EH (cell line): ENCODE results near the gene REEP6.
"Not testable (repeated sequence)": the region's sequence is repeated elsewhere in the genome, so short reads cannot be mapped to it uniquely, and the experiment has no call there.

Experiments
- DNase-seq: peaks from one replicate; pipeline ENCODE4 v3.0.0-alpha.2; 2015; ENCODE audit warnings: low read depth

REEP6 gene

GRCh38 chr19:1507763-1508506, 17.0 kb downstream of the REEP6 start:
- peak; percentile 96 for DNase-seq

DNA sequence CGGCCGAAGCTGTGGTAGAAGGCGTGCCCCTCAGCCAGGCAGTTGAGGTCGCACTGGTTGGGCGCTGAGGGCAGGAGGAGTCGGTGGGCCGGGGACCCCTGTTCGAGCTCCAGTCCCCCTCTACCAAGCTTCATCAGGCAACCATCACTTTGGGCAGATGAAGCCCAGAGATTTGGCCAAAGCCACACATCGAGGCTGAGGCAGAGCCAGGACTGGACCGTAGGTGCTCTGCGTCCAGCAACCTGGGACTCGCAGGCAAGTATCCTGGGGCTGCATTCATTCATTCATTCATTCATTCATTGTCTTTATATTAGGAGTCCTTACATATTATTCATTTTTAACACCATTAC, 17.5 kb downstream of the REEP6 start:
- no peak for DNase-seq

DNA sequence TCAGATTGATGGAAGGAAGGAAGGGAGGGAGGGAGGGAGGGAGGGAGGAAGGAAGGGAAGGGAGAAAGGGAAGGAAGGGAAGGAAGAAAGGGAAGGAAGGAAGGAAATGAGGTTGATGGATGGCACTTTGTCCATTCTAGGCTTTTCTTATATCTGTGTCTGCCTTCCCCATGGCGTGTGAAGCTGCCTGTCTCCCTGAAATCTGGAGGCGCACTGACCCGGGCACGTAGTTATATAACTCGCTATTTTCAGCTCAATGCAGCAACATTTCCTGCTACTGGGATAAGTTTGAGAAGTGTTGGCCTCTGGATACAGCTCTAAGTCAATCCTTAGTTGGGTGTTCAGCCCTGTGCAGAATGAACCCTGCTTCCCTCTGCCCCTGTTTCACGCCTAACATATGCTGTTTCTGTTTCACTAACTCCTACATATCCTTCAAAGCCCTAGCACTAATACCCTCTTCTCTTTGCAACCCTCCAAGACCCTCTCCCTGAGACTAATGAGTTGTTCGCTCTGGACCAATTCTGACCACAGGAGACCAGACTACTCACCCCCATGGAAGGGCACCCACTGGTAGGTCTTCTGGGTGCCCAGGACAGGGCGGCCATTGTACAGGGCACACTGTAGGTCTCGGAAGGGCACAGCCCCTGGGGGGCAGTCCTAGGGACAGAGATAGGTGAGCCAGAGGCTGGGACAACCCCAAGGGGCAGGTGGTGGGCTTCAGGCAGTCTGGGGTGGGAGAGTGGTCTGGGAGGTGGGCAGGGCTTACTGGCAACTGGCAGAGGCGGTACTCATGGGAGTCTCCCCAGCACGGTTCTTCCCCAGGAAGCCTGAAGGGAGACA, 18.8 kb downstream of the REEP6 start:
- no peak for DNase-seq

GRCh38 chr19:1510442-1510806, 19.4 kb downstream of the REEP6 start:
- no peak for DNase-seq

DNA sequence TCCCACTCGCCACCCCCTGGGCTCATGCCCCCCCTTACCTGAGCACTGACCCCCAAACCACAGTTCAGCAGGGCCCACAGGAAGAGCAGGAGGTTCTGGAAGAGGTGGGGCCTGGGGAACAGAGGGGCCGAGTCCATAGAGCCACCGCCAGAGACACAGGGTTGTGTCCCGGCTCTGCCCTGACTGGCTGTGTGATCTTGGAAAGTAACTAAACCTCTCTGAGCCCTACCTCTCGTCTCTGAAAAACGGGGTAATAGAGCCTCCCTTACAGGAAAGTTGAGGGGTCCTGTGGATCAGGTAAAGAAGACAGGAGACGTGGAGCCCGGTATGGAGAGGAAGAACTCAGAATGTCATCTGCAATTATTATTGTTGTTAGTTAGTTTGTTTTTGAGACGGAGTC, 19.8 kb downstream of the REEP6 start:
- no peak for DNase-seq

DNA sequence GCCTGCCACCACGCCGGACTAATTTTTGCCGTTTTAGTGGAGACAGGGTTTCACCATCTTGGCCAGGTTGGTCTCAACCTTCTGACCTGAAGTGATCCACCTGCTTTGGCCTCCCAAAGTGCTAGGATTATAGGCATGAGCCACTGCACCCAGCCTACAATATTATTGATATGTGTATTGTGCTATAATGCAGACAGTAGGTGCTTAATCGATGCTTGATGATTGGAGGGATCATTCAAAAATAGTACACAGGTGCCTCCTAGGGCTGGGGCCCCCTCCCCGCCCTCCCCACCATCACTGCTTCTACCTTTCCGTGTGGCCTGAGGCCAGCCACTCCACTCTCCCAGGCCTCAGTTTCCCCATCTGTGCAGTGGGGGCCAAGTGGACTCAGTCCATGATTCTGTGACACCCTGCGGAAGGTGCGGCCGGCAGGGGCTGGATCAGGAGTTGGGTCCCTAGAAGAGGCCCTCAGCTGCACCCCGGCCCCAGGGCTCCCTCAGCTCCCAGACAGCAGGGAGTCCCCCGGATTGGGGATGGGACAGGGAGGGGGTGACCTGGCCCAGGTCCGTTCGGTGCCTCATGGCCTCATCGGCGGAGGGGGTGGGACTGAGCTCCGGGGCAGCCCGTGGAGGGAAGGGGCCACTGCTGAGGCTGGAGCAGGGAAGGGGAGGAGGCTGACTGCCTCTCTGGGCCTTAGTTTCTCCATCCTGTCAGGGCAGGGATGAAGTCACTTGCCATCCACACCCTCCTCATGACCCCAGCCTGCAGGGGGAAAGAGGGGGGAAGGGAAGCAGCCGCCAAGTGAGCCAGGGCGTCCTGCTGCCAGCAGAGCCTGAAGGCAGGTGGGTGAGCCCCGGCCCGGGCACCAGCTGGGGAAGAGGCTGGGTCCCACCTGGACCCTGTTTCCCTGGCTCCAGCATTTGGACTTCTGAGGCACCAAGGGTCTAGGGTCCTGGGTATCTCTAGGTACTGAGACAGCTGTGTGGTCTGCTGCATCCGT, 20.6 kb downstream of the REEP6 start:
- no peak for DNase-seq

GRCh38 chr19:1512671-1513498, 21.9 kb downstream of the REEP6 start, which contains the start of gene ADAMTSL5:
TSS of gene ADAMTSL5 (minus strand) at chr19:1513019. CDS start at chr19:1510943, 2,076 bp downstream.
- peak; percentile 75 for DNase-seq

- peak; percentile 63 for DNase-seq
Measured at GRCh38 chr19:1513499-1514294, 22.7 kb downstream of the REEP6 start.

GRCh38 chr19:1514295-1514661, 23.3 kb downstream of the REEP6 start:
- DNase-seq = no peak

DNA sequence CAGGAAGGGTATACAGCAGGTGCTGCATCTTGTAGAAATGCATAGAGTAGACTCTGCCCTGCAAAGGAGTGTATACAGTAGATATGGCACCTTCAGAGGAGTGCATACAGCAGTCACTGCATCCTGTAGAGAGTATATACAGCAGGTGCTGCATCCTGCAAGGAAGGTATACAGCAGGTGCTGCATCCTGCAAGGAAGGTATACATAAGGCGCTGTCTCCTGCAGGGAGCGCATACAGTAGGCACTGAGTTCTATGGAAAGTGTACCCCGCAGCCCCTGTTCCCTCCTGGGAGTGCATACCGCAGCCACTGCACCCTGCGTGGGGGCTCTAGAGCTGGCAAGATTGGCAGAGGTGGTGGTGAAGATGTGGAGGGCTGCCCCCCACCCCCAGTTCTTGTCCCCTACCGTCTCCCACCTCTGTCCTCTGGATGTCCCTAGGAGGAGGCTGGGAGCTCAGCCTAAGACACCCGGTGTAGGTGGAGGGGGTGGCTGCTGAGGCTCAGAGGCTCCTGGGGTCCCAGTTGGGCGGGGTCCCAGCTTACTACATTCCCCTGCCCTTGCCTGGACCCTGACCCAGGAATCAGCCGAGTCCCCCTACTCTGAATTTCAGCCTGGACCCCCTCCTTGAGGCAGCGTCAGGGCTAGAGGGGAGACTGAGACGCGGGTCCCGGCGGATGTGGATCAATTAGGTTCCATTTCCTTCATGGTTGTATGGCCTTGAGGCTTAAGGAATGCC, 24.2 kb downstream of the REEP6 start:
- DNase-seq = no peak

- DNase-seq = no peak
Measured at GRCh38 chr19:1516395-1516753, 25.4 kb downstream of the REEP6 start.

GRCh38 chr19:1518471-1518870, 27.5 kb downstream of the REEP6 start:
- no peak for DNase-seq

GRCh38 chr19:1519802-1520201, 28.8 kb downstream of the REEP6 start:
- not testable (repeated sequence) for DNase-seq

DNA sequence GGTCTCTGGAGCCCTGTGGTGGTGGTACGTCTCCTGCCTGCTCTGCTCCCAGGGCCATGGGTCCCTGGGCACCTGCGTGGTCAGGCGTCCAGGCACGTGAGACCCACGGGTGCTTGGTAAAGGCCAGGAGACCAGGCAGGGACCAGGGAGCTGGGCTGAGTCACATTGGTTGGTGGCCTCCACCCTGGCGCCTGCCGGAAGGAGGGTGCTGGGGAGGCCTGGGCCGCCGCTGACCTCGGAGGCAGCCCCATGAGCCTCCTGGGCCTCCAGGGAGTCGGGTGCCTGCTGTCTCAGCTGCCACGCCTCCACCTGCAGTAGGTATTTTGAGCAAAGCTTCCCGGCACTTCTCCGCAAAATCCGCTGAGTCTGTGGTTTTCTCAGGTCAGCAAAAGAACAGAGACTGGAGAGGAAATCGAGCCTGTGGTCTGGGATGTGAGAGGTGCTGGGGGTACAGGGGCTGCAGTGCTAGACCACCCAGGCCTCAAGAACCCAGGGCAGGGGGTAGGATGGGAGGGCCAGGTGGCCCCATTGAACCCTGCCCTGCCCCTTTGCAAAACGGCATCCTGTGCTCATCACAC, 29.3 kb downstream of the REEP6 start:
- no peak for DNase-seq

DNA sequence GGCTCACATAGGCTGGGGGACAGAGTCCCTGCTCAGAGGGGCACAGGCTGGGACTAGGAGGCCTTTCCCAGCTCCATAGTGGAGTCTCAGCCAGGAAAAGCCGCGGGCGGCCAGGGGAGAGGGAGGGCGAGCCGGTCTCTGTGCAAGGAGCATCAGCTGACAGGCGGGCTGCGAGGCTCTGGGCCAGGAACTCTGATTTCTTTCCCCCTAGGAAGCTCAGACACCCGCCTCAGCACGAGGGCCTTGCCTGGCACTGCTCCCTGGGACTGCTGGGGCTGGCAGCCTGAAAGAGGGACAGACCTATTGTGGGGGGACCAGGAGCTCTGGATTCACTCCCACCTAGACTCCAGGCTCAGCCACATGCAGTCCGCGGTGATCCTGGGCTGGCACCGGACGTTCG, 30.7 kb downstream of the REEP6 start:
- no peak for DNase-seq

DNA sequence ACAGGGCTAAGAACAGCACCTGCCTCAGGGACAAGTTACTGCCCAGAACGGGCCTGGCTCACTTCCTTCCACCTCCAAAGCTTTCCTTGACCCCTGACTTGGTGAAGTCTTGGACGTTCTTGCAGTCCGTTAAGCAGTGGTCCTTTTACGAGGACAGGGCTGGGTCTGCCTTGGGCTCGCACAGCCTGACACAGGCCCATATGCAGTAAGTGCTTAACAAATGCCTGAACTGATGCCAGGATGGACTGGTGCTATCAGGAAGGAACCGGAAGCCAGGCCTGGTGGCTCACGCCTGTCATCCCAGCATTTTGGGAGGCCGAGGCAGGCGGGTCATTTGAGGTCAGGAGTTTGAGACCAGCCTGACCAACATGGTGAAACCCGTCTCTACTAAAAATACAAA, 31.1 kb downstream of the REEP6 start:
- DNase-seq = peak; percentile 21

DNA sequence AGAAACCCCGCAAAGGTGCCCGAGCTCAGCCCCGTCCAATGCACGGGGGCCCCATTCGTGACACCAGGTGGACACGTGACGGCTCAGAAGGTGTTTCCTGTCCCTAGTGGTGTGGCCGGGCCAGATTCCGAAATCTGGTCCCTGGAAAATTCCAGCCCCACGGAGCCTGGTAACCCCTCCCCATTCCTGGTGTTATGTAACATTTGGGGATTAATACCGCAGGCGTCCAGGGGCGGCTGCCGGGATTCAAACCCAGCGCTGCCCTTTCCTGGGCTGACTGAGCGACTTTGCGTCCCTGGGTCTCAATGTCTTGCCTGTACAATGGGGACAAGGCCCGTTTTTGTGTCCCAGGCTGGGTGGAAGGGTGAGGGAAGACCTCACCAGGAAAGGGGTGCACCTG, 31.9 kb downstream of the REEP6 start:
- no peak for DNase-seq

- DNase-seq = no peak
Measured at GRCh38 chr19:1523412-1524286, 32.7 kb downstream of the REEP6 start, which contains the start of gene PLK5. TSS of gene PLK5 (plus strand) at chr19:1524077. CDS start at chr19:1526997, 2,920 bp downstream.
